Measurements from ENCODE around the gene CHMP3.

DNA sequence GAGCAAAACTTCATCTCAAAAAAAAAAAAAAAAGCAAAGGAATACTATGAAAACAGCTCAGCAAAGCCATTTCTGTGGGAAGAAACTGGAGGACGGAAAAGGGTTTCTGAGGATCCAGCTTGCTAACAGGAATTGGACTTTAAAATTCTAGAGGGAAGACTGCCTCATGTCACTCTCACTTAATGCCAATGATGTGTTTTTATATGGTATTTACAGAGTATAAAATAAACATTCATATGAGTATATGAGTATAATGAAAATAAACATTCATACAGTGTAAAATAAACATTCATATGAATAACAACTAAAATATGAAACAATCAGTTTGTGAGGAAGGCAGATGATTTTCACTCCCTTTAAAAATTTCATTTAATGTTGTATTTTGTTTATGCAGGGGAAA is 43.9 kb downstream of the CHMP3 start:
- TF ChIP-seq, protein P1, sequence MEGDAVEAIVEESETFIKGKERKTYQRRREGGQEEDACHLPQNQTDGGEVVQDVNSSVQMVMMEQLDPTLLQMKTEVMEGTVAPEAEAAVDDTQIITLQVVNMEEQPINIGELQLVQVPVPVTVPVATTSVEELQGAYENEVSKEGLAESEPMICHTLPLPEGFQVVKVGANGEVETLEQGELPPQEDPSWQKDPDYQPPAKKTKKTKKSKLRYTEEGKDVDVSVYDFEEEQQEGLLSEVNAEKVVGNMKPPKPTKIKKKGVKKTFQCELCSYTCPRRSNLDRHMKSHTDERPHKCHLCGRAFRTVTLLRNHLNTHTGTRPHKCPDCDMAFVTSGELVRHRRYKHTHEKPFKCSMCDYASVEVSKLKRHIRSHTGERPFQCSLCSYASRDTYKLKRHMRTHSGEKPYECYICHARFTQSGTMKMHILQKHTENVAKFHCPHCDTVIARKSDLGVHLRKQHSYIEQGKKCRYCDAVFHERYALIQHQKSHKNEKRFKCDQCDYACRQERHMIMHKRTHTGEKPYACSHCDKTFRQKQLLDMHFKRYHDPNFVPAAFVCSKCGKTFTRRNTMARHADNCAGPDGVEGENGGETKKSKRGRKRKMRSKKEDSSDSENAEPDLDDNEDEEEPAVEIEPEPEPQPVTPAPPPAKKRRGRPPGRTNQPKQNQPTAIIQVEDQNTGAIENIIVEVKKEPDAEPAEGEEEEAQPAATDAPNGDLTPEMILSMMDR (IDR thresholded peaks at IDR 0.05; ENCODE audit: low read depth, low read length, poor library complexity, severe bottlenecking), result no peak
- TF ChIP-seq EZH2phosphoT487 (IDR thresholded peaks at IDR 0.05; ENCODE audit: borderline replicate concordance, low read length), result no peak

All from DOHH2 (cell line).